NK-92 treated with Interleukin-12 subunit alpha and Interleukin-12 subunit beta, amount 100 ng/mL, for 24 hours (cell line): ENCODE results near the gene PGAM2.

Experiments
- DNase-seq: peaks from one replicate; lab custom pipeline; 2025; lab: John Stamatoyannopoulos, UW

PGAM2 gene

DNA sequence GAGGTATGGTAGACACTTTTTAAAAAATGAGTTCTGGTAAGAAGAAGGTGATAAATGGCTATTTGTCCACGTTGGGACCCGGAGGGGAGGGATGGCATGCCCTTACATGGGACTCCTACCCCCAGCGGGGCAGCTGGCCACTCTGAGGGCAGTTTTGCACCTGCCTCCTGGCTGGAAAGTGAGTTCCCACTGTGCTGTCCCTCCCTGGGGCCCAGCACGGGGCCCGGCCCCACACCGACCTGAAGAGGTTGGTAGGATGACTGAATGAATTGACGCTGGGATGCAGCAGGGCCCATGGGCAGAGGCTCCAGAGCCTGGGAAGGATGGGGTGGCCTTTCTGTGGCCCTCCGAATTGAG, 38.2 kb upstream of the PGAM2 start:
- no peak for DNase-seq

GRCh38 chr7:44102846-44103565, 37.6 kb upstream of the PGAM2 start:
- no peak for DNase-seq

DNA sequence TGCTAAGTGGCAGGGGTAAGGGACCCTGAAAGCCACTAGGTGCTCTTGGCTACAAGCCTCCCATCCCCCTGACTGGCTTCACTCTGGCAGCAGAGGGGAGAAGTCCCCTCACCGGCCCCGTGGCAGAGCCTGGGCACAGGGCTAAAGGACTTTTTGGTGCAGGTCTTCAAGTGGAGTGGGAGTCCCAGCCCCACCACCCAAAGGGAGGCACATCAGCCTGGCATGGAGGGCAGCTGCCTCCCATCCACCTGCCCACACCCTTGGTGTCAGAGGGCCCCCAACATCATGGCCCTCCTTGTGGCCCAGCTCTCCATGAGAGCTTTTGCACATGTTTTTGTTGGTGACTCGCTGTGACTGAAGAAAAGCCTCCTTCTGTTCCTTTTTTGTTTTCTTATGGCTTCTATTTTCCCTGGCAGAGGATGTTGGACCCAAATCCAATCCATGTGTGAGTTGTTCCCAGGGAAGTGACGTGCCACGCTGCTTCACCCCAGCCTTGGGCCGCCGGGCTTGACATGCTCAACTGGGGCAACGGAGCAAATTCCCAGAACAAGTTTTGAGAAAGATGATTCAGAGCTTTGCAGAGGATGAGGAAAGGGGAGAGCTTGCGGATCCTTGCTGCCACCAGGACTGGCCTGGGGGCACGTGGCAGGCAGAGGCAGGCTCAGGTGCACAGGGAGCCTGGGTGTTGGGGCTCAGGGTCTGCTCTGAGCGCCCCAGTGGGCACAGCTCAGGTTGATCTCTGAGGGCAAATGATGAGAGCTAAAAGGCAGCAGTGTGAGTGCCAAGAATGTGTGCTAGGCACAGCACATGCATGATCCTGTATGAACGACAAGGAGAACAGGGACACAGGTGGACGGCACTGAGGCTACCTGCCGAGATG, 36.8 kb upstream of the PGAM2 start:
- DNase-seq = no peak

GRCh38 chr7:44101303-44101965, 36.1 kb upstream of the PGAM2 start:
- no peak for DNase-seq

DNA sequence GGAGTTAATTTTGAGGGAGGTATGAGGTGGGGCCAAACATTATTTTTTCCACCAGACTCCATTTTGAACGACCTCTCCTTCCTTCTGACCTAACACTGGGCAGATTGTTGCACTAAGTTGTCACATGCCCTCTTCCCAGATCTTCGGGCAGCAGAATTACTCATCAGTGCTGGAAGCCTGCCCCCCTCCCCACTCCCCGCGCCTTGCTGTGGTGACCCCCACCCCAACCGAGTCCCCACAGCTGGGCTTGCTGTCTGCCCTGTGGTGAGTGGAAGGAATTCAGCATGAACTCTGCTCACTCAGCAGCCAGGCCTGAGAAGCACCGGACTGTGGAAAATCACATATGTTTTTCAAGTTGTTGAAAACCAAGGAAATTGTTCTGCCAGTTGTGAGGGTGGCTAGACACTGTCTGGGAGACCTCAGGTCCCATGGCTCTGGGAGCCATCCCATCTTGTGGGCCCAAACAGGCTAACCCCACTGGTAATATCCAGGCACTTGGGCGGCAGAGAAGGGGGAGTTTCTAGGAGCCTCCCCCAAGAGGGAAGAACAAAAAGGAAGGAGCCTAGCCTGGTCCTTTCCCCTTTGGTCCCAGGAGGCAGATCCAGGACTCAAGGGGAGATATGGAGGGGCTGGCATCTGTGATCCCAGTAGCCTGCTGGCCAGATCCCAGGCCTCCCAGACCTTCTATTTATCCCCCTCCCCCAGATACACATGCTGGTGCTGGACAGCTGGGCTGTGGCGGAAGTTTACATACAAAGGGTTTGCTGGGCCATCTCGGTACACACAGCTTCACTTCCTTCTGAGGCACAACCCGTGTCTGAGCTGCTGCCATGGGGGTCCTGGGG, 35.3 kb upstream of the PGAM2 start:
- DNase-seq = no peak

GRCh38 chr7:44099669-44100068, 34.3 kb upstream of the PGAM2 start:
- no peak for DNase-seq

DNA sequence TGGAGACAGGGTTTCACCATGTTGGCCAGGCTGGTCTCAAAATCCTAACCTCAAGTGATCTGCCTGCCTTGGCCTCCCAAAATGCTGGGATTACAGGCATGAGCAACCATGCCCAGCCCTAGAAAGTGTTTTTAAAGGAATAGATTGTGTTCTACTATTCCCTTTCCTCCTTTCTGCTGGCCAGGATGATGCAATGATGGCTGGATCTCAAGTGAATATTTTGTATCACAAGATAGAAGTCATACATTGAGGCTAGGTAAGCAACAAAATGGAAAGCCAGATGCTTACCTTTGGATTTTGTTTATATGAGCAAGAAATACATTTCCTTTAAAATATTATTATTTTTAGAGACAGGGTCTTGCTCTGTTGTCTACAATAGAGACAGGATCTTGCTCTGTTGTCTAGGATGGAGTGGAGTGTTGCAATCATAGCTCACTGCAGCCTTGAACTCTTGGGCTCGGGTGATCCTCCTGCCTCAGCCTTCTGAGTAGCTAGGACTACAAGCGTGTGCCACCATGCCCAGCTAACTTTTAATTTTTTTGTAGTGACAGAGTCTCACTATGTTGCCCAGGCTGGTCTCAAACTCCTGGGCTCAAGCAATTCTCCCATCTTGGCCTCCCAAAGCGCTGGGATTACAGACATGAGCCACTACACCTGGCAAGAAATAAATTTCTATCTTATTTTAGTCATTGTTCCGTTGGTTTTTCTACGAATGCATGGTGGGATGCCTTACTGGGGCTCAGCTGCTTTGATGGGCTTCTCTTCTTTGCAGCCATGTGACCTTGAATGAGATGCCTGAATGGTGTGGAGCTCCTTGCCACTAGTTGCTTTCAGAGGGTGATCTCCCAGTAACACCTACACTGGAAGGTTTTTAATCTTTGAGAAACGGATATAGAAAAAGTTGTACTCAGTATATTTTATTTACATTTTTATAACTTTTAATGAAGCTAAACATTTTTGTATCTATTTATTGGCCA, 33.0 kb upstream of the PGAM2 start:
- no peak for DNase-seq

- no peak for DNase-seq
Measured at GRCh38 chr7:44097064-44097932, 31.9 kb upstream of the PGAM2 start.

DNA sequence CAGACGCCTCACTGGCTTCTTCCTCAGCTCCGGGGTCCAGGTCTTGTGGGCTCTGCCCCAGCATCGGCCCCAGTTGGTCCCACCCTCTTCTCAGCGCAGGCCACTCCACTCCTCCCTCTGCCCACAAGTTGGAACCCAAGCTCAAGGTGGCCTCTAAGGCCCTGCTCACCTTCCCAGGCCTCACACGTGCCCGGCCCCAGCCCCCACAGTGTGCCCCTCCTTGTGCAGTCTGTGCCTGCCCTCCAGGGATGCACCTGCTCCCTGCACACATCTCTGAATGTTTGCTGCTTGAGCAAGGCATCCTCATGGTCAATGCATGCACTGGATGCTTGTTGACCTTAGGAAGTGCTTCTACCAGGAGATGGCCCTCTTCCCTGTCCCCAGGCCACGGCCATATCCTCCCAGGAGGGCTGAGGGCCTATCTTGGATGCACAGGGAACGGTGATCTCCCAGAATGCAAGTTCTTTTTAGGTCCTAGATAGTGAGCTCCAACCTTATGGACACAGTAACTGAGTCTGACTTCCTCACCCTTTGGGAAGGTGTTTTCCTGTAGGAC, 31.0 kb upstream of the PGAM2 start:
- no peak for DNase-seq

GRCh38 chr7:44095781-44096180, 30.4 kb upstream of the PGAM2 start:
- no peak for DNase-seq

DNA sequence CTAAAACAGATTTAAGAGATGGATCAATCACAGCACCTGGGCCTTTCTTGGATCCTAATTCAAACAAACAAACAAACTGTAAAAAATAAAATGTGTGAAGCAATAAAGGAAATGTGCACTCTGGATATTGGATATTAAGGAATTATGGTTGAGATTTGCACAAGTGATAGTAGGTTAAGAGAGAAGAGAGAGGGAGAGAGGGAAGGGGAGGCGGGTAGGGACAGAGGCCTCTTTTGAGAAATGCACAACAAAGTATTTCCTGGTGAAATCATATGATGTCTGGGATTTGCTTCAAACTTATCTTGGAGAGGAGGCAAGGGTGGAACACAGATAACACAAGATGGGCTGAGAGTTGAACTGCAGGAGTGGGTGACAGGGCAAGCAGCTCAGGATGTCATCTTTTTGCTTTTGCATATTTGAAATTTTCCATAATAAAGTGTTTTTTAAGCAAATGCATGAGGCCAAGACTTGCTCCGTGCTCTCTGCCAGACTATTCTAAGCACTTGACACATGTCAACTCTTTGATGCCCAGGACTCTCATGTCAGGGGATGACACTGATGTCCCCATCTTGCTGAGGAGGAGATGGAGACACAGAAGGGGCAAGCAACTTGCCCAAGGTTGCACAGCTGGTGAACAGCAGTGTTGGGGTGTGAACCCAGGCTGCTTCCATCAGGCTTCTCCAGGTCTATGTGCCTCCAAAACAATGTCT, 29.7 kb upstream of the PGAM2 start:
- DNase-seq = no peak

GRCh38 chr7:44094365-44094764, 29.0 kb upstream of the PGAM2 start:
- no peak for DNase-seq

DNA sequence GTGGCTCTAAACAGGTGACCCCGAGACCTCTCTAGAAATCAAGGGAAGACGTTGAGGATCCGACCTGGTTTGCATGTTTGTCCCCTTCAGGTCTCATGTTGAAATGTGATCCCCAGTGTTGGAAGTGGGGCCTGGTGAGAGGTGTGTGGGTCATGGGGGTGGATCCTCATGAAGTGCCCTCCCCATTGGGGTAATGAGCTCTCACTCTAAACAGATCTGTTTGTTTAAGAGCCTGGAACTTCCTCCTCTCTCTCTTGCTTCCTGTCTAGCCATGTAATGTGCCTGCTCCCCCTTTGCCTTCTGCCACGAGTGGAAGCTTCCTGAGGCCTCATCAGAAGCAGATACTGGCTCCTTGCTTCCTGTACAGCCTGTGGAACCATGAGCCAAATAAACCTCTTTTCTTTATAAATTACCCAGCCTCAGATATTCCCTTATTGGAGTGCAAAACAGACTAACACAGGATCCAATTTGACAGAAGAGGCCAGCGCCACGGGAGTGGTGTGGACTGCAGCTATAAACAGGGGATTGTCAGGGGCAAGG, 27.8 kb upstream of the PGAM2 start:
- no peak for DNase-seq

- DNase-seq = no peak
Measured at GRCh38 chr7:44087911-44088838, 22.8 kb upstream of the PGAM2 start.

DNA sequence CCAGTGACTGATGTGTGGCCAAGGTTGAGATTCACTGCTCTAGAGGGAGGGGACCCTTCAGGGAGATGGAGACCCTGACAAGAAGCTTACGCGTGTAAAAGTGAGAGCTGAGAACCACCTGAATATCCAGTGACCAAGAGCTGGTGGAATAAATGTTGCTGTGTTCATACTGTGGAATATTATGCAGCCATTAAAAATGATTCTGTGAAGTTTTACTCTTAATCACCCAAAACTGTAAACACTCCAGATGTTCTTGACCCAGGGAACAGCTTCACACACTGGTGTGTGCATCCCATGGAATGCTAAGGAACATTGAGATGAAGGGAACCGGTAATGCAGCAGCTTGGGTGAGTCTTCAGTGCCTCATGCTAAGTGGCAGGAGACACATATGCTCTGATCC, 21.3 kb upstream of the PGAM2 start:
- DNase-seq = no peak

DNA sequence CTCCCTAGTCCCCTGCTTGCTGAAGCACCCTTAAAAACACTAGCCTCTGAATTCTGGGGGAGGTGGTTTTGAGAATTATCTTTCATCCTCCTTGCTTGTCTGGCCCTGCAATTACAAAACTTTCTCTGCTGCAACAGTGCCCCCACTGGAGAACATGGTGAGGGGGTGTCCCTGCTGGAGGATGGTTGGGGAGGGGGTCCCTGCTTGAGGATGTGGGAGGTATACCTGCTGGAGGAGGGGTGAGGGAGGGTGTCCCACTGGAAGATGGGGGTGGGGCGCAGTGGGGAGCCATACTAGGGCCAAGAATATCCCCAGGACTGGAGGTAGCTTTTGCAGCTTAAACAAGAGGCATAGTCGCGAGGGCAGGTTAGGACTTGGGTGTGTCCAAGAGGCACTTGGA, 20.2 kb upstream of the PGAM2 start:
- DNase-seq = no peak

DNA sequence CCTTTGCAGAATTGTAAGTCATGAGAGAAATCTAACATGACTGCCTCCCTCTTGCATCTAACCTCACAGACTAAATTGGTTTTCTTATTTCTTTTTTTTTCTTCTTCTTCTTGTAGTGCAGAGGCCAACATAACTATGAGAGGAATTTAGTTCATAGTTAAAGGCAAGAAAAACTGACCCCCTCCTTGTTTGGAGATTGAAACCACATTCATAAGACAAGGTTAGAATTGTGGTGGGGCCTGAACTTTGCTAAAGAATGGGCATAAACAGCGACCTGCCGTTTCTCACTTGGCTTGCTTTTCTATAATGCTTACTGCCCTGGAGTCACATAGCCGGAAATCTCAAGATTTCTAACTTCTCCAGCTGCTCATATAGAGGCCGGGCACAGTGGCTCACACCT, 19.3 kb upstream of the PGAM2 start:
- DNase-seq = no peak

DNA sequence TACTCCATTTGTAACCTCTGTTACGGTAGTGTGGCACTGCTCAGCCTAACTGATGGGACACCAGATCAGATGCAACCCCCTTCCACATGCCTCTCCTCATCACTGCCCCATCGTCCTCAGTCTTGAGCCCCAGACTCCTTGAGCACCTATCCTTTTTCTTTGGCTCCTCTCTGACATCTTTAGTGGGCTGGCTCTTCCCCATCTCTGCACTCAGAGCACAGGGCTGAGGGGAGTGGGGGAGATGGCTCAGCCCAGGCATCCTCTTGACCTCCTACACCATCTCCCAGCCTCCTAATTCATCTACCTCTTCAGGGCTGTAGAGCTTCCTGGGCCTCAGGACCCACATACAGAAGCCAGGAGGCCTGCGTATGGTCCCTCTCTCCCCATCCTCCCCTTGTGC, 18.4 kb upstream of the PGAM2 start:
- no peak for DNase-seq
